ENCODE measurements around the gene L1TD1.
"Not testable (repeated sequence)": the region's sequence is repeated elsewhere in the genome, so short reads cannot be mapped to it uniquely, and the experiment has no call there.

Gene L1TD1

DNA sequence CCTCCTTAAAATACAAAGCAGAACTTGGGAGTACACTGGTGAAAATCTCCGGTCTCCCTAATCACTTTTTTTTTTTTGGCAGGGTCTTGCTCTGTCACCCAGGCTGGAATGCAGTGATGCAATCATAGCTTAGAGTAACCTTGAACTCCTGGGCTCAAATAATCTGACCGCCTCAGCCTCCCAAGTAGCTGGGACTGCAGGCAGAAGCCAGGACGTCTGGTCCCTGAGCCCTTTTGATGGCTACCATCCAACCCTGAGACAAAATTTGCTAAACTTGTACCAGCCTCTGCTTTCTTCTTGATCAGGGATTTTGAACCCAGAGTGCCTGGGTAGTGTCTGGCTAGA, 4.1 kb downstream of the L1TD1 start:
- no peak for DNase-seq

DNA sequence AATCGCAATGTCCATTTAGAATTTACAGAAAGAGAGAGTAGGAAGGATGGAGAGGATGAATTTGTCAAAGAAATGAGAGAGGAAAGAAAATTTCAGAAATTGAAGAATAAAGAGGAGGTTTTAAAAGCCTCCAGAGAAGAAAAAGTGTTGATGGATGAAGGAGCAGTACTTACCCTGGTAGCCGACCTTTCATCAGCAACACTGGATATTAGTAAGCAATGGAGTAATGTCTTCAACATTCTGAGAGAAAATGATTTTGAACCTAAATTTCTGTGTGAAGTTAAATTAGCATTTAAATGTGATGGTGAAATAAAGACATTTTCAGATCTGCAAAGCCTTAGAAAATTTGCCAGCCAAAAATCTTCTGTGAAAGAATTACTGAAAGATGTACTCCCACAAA, 12.5 kb downstream of the L1TD1 start:
- DNase-seq: no peak

DNA sequence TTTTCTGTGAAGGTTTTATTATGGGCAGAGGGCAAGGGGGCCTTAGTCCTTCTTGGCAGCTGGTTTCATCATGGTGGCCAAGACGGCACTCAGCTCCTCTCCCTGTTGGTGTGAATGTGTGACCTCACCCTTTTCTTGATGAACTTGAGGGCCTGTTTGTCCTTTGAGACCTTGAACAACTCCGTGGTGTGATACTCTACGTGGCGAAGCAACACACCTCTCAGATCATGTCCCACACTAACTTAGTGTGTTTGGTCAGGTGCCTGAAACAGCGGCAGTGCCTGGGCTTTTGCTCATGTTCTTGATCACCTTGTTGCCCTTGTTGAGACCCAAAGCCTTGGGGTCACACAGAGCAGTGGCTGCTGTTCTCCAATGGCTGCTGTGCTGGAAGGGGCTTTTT, 13.4 kb downstream of the L1TD1 start:
- DNase-seq: no peak

DNA sequence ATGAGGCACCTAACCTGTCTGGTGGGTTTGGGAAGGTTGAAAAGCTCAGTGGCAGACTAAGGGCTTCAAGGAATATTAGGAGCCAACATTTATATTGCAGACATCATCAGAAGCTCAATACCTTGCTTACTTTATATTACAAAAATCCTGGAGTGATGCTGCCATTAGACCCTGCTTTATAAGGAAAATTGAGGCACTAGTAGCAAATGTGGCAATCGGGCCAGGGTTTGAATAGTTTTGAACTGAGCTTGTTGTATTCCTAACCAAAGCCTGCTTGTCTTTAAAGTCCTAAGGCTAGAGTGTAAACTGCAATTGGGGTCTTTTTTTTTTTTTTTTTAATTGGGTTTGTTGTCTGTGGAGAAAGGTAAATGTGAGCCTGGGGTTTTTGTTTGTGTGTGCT, 14.3 kb downstream of the L1TD1 start:
- no peak for DNase-seq

DNA sequence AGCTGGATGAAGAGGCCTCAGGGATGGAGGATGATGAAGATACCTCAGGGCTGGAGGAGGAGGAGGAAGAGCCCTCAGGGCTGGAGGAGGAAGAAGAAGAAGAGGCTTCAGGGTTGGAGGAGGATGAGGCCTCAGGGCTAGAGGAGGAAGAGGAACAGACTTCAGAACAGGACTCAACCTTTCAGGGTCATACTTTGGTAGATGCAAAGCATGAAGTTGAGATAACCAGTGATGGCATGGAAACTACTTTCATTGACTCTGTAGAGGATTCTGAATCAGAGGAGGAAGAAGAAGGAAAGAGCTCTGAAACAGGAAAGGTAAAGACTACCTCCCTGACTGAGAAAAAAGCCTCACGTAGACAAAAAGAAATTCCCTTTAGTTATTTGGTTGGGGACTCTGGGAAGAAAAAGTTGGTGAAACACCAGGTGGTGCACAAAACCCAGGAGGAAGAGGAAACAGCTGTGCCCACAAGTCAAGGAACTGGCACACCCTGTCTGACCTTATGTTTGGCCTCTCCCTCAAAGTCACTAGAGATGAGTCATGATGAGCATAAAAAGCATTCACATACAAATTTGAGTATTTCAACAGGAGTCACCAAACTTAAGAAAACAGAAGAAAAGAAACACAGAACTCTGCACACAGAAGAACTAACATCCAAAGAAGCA, 15.4 kb downstream of the L1TD1 start:
- DNase-seq: no peak

DNA sequence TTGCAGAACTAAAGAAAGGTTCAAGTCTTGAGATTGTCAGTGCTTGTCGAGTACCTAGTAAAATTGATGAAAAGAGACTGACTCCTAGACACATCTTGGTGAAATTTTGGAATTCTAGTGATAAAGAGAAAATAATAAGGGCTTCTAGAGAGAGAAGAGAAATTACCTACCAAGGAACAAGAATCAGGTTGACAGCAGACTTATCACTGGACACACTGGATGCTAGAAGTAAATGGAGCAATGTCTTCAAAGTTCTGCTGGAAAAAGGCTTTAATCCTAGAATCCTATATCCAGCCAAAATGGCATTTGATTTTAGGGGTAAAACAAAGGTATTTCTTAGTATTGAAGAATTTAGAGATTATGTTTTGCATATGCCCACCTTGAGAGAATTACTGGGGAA, 16.3 kb downstream of the L1TD1 start:
- DNase-seq: no peak

DNA sequence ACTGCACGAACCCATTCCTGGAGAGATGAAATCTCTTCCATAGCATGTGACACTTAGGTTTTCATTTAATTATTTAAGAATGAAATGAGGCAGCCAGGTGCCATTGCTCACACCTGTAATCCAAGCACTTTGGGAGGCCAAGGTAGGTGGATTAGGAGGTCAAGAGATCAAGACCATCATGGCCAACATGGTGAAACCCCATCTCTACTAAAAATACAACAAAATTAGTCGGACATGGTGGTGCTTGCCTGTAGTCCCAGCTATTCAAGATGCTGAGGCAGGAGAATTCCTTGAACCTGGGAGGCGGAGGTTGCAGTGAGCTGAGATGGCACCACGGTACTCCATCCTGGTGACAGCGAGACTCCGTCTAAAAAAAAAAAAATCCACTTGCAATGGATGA, 17.8 kb downstream of the L1TD1 start:
- DNase-seq: no peak

DNA sequence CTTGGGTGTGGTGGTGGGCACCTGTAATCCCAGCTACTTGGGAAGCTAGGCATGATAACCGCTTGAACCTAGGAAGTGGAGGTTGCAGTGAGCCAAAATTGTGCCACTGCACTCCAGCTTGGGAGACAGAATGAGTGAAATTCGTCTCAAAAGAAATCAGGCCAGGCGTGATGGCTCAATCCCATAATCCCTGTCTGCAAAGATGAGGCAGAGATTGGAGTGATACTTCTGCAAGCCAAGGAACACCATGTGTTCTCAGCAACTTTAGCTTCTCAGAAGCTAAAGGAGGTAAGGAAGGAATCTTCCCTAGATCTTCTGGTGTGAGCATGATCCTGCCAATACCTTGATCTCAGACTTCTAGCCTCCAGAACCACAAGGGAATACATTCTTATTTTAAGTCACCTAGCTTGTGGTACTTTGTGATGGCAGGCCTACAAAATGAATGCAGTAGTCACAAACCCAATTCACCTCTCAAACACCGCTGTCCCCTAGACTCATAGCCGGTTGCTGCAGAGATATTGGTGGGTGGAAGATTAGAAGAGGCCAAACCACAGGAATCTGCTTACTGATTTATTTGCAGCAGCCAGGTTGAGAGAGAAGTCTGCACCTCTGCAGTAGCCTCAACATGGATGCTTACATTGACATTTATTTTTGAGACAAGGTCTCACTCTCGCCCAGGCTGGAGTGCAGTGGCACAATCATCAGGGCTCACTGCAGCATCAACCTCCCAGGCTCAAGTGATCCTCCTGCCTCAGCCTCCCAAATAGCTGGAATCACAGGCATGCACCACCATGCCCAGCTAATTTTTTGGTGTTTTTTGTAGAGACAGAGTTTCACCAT, 18.6 kb downstream of the L1TD1 start:
- DNase-seq: no peak

DNA sequence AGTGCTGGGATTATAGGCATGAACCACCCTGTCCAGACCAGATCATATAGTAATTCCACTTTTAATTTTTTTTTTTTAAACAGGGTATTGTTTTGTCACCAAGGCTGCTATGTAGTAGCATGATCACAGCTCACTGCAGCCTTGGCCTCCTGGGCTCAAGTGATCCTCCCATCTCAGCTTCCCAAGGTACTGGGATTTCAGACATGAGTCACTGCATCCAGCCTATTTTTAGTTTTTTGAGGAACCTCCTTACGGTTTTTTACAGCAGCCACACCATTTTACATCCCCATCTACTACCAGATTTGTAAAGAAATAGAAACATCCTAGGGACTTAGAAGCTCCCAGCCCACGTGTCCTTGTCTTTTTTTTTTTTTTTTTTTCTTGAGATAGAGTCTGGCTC, 24.0 kb downstream of the L1TD1 start:
- DNase-seq: no peak

DNA sequence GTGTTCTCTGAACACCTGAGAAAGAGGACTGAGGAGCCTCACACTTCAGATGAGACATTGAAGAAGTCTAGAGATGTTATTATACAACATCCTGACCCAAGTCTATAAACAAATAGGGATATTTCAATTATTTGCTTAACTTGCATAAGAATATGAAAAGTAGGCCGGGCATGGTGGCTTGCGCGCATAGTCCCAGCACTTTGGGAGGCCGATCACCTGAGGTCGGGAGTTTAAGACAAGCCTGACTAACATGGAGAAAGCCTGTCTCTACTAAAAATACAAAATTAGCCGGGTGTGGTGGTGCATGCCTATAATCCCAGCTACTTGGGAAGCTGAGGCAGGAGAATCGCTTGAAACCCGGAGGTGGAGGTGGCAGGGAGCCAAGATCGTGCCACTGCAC, 25.8 kb downstream of the L1TD1 start:
- DNase-seq: not testable (repeated sequence)

DNA sequence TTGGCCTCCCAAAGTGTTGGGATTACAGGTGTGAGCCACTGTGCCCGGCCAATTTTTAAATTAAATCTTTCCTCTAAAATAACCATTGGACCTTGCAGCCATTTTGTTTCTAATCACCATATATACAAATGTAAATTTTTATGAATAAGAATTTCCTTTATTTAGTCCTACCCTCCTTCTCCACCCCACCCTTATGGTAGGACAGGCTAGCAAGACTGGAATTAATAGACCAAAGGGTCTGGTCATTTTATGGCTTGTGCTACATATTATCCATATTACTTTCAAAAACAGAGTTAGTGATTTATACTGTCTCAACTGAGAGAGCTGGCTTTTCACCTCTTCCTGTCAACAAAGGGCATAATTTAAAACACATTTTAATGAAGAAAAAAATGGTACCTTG, 26.5 kb downstream of the L1TD1 start:
- no peak for DNase-seq

DNA sequence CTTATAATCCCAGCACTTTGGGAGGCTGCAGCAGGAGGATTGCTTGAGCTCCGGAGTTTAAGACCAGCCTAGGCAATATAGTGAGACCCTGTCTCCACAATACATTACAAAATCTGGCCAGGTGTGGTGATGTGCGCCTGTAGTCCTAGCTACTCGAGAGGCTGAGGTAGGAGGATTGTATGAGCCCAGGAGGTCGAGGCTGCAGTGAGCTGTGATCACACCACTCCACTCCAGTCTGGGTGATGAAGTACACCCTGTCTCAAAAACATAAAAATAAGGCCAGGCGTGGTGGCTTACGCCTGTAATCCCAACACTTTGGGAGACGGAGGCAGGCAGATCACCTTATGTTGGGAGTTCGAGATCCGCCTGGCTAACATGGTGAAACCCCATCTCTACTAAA, 27.7 kb downstream of the L1TD1 start:
- DNase-seq: no peak

DNA sequence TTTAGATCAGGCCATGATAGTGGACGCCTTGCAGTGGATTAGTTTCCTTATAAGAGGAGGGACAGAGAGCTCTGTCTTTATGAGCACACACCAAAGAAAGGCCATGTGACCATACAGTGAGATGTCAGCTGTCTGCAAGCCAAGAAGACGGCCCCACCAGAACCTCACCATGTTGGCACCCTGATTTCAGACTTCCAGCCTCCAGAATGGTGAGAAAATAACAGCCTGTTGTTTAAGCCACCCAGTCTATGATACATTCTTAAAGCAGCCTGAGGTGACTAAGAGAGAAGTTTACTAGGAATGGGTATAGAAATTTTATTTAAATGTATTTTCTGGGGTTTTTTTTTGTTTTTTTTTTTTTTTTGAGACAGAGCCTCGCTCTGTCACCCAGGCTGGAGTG, 29.5 kb downstream of the L1TD1 start:
- DNase-seq: no peak

DNA sequence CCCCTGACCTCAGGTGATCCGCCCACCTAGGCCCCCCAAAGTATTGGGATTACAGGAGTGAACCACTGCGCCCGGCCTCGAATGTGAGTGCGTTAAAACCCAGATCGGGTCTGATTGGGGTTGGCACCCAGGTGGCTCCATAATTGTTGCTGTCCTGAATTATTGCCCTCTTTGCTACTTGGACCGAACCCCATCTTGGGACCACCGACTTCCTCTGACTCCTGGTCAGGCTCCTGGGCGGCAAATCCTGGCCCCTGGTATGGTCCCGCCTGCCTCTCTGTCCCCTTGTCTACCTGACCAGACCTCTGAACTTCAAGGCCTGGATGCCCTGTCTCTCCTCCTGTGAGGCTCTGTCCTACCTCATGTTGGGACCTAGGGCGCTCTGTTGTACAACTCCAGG, 32.8 kb downstream of the L1TD1 start:
- DNase-seq: no peak

DNA sequence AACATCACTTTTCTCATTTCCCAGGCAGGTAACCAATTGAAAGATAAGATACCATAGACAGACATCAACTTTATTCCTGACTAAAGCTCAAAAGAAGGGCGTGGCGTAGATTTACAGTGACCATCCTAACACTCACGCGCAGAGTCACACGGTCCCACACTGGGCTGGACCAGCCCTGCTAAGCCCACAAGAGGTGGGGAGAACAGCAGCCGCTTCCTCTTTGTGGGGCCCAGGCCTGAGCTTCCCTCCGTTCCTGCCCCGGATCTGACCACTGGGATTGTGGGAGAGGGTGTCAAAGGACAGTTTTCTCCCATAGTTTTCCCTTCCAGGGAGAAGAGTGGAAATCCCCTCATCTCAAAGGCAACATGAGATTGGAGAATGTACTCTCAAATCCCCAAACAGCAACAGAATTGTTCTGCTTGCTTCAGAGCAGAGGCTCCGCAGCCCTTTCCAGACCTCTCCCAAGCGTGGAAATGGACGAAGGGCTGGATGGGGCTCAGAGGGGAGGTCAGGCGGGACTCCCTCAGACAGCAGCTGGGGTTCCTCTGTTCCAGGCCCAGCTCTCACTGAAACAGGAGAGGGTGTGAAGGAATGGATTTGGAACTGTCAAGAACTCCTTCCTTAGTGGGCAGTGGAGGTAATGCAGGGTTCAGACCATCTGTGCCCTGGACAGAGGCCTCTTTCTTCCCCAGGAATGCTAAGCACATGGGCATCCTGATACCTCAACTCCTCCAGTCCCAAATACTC, 33.7 kb downstream of the L1TD1 start:
- DNase-seq: no peak

DNA sequence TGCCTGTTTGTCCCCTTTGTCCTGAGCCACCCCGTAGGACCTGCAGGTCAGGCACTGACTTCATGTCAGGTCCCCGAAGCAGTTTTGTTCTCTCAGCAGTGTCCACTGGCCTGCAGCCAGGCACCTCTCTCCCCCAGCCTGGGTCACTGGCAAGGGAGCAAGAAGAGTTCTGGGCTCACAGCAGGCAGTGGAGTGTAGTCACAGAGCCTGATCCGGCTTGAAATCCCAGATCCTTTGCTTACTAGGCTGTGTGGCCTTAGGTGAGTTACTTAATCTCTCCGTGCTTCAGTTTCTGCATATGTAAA, 34.2 kb downstream of the L1TD1 start:
- no peak for DNase-seq

DNA sequence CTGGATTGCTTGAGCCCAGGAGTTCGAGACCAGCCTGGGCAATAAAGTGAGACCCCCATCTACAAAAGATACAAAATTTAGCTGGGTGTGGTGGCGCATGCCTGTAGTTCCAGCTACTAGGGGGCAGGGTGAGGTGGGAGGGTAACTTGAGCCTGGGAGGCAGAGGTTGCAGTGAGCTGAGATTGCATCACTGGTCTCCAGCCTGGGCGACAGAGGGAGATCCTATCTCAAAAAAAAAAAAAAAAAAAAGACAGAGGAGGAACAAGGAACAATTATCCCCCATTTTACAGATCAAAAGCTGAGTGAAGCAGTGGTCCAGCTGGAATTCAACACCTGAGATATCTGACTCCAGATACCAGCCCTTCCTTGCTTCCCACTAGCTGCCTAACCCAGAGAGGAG, 34.8 kb downstream of the L1TD1 start:
- no peak for DNase-seq

DNA sequence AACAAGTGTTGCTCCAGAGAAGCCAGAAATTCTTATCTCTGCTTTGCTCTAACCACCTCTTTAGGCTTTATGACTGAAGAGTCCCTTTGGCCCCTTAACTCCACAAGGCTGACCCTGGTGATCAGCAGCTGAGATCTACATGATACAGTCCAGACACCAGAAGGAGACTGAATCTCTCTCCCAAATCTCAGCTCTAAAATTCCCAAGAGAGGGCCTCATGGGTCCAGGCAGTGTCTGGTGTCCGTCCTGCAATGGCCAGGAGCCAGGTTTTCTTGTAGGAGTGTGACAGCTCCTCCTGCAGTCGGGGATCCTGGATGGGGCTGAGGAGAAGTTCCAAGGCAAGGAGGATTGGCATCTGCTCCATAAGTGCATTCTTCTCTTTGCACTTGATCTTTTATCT, 35.3 kb downstream of the L1TD1 start:
- DNase-seq: no peak

DNA sequence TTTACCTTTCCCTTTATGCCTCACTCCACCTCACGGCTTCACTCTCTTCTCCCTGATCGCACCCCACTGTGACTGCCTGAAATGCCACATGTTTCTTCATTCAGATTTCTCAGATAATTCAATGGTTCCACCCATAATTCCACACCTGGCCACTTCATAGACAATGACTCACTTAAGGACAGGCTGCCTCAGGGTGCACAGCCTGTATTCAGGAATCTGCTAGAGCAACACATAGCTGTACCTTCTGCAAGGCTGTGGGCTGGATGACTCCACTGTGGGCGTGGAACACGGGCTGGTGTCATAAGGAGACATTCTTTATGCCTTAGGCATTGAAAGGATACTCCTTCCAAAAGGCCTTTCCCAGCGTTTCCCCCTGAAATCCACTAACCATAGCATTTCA, 36.1 kb downstream of the L1TD1 start:
- no peak for DNase-seq

DNA sequence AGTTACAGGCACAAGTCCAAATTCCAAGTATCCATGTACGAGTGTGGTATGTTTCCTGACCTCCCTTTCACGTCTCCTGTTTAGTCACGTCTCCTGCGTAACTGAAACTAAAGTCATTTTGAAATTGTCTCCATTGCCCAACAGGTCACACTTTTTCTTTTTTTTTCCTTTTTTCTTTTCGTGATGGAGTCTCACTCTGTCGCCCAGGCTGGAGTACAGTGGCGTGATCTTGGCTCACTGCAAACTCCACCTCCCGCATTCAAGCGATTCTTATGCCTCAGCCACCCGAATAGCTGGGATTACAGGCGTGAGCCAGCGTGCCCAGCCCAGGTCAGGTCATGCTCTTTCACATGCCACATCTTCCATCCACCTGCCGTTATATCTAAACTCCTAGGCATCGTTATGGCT, 38.2 kb downstream of the L1TD1 start:
- DNase-seq: no peak

DNA sequence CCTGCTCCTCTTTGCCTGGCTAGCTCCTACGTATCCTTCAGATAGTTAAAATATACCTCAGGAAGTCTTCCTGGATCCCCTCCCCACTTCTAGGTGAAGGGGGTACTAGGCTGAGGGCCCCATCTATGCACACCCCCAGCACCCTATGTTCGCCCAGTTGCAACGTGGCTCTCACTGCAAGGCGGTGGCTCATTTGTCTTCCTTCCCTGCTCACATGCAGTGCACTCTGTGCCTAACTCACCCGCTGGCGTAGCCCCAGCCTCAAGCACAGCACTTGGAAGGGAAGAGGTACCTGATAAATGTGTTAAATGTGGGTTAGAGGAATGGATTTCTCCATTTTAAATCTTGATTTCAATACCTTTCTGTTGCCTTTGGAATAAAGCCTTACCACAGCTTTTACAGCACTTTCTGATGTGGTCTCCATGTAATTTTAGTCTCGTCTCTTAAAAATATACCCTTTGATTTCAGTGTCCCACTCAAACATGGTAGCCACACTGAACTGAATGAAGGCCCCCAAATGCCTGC, 39.3 kb downstream of the L1TD1 start:
- no peak for DNase-seq

DNA sequence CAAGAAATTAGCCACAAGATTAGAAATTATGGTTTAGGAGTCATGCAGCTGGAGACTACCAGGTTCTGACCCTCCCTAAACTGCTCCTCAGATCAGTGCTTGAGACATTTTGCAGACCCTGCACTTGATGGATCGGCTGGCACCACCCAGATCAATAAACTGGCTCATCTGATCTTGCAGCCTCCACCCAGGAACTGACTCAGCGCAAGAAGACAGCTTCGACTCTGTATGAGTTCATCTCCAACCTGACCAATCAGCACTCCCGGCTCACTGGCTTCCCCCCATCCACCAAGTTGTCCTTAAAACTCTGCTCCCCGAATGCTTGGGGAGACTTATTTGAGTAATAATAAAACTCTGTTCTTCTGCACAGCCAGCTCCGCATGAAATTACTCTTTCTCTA, 40.0 kb downstream of the L1TD1 start:
- DNase-seq: no peak

DNA sequence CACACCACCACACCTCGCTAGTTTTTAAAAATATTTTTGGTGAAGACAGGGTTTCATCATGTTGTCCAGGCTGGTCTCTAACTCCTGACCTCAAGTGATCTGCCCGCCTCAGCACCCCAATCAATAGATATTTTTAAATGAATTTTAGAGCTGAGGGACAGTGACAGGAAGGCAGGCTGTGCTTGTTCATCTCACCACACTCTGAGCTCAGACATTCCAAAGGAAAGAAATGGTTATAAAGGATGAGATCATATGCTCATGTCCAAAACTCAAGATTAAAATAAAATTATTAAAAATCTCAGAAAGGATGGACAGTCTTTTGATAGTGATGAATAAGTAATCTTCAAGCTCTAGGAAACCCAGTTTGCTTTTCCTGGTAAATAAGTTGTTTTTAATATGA, 40.9 kb downstream of the L1TD1 start:
- DNase-seq: no peak

DNA sequence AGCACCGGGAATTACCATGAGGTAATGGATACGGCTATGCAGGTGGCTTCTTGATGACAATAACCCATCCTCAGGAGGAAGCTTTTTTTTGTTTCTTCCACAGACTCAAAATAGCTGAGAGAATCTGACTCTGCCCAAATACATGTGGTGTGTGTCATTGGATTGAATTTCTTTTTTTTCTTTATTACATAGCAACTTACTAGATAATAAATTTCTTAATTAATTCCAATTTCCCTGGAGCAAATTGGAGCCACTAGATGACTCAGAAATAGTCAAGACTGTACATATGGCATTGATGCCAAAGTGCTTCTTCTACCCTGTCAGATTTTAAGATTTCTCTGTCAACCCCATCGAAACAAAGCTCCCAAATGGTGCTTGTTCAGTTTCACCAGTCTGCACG, 42.7 kb downstream of the L1TD1 start:
- DNase-seq: no peak
